ENCODE data around the gene ZSWIM5. TPM values are rescaled to one million over a fixed set of nuclear protein-coding genes. Genes with fewer than 3 reads are reported as not detected.
"Not testable (repeated sequence)": the region's sequence is repeated elsewhere in the genome, so short reads cannot be mapped to it uniquely, and the experiment has no call there.

Gene ZSWIM5
- total and polyA plus RNA-seq, 9 of the 15 experiments (the other 6 are each of a cell fraction or from before 2014, with no cell fraction given), result under 0.01 to 0.07 (median 0.03) TPM; not detected in 3

DNA sequence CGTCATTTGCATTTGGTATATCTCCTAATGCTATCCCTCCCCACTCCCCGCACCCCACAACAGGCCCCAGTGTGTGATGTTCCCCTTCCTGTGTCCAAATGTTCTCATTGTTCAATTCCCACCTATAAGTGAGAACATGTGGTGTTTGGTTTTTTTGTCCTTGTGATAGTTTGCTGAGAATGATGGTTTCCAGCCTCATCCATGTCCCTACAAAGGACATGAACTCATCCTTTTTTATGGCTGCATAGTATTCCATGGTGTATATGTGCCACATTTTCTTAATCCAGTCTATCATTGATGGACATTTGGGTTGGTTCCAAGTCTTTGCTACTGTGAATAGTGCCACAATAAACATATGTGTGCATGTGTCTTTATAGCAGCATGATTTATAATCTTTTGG, 73.7 kb downstream of the ZSWIM5 start:
- H3K36me3 ChIP-seq (ENCODE audit: control insufficient read depth, insufficient read depth, low read length); H3K4me2 ChIP-seq (ENCODE audit: insufficient read depth, low read length); H3K9me1 ChIP-seq (ENCODE audit: control insufficient read depth, insufficient read depth, low read length); H3K4me3 ChIP-seq; H2AFZ ChIP-seq (ENCODE audit: low read depth, low read length); intact Hi-C loops (cut with micrococcal nuclease); H4K20me1 ChIP-seq (replicated peaks; ENCODE audit: control insufficient read depth, insufficient read depth, low read length); H3K27me3 ChIP-seq (ENCODE audit: control insufficient read depth in 2 of 2, insufficient read depth in 2 of 2, low read length in 2 of 2); DNase-seq (ENCODE audit: extremely low read depth in 1 of 4, low spot score in 3 of 4); H3K4me1 ChIP-seq (replicated peaks in 1 of 2; ENCODE audit: control insufficient read depth in 2 of 2, insufficient read depth in 2 of 2, low read length in 2 of 2); H3K27ac ChIP-seq (ENCODE audit: extremely low read depth, low read depth, low read length); BruUV-seq (replicated peaks); H3K79me2 ChIP-seq (ENCODE audit: control insufficient read depth, insufficient read depth, low read length); ATAC-seq; FAIRE-seq; H3K9ac ChIP-seq (ENCODE audit: insufficient read depth in 1 of 2, low read depth in 2 of 2, low read length in 2 of 2); in situ Hi-C loops (cut with MboI); CTCF ChIA-PET (ENCODE audit: low intra/inter-chr PET ratio); H3K9me3 ChIP-seq (replicated peaks; ENCODE audit: control insufficient read depth, insufficient read depth, low read depth, low read length): not testable (repeated sequence)
- TF ChIP-seq BCOR (IDR thresholded peaks at IDR 0.05) (peak; percentile 52; the same call in 1 of the 2 replicates), KDM1A (IDR thresholded peaks at IDR 0.05) (peak in 1 of 2 experiments; percentile 49; a peak in 1 of 4 replicates)
- 0% methylated on average over 2 of the region's 2 CpGs for WGBS (ENCODE audit: insufficient coverage, low coverage, missing lambda C conversion rate)
- POLR2A ChIA-PET, result interaction anchor here (1.3 kb wide), 1 partner anchor 14 kb away, joined by 6 read pairs; no protein-coding TSS in a partner anchor

DNA sequence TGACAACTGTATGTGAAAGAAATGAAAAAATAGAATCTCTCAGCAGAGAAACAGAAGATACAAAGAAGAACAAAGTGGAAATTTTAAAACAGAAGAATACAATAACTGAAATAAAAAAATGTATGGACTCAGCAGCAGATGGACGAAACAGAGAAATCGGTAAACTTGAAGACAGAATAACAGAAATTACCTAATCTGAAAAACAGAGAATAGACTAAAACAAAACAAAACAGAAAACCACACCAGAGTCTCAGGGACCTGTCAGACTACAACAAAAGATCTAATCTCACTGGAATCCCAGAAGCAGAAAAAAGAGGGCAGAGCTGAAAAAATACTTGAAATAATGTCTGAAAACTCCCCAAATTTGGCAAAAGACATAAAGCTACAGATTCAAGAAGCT, 83.0 kb downstream of the ZSWIM5 start:
- no peaks in the 10 kb centered on the region for H3K36me3 ChIP-seq (ENCODE audit: control insufficient read depth, insufficient read depth, low read length)
- ATAC-seq (no peak), FAIRE-seq (no peak), DNase-seq (ENCODE audit: extremely low read depth in 1 of 4, low spot score in 3 of 4) (no peak)
- no peak overlapping the region for H3K9ac ChIP-seq (ENCODE audit: insufficient read depth in 1 of 2, low read depth in 2 of 2, low read length in 2 of 2)
- intact Hi-C loops (cut with micrococcal nuclease) (no loop called here), in situ Hi-C loops (cut with MboI) (no loop called here)
- TF ChIP-seq, protein P1, sequence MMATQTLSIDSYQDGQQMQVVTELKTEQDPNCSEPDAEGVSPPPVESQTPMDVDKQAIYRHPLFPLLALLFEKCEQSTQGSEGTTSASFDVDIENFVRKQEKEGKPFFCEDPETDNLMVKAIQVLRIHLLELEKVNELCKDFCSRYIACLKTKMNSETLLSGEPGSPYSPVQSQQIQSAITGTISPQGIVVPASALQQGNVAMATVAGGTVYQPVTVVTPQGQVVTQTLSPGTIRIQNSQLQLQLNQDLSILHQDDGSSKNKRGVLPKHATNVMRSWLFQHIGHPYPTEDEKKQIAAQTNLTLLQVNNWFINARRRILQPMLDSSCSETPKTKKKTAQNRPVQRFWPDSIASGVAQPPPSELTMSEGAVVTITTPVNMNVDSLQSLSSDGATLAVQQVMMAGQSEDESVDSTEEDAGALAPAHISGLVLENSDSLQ (IDR thresholded peaks at IDR 0.05), result 0 out of 2 replicates have a peak, but pooled peaks have one; percentile 8
- 0 out of 2 replicates have a peak, but pooled peaks have one; percentile 15 for TF ChIP-seq LARP7 (IDR thresholded peaks at IDR 0.05)
- TF ChIP-seq CBFA2T2 (conservative IDR thresholded peaks at IDR 0.05), result no peak
- 0 out of 2 replicates have a peak, but pooled peaks have one; percentile 51 for TF ChIP-seq FOXJ2 (tag; IDR thresholded peaks at IDR 0.05)
- no peak for TF ChIP-seq ZNF707 (CRISPR knock-in tag; conservative IDR thresholded peaks at IDR 0.05)
- TF ChIP-seq, protein P2, sequence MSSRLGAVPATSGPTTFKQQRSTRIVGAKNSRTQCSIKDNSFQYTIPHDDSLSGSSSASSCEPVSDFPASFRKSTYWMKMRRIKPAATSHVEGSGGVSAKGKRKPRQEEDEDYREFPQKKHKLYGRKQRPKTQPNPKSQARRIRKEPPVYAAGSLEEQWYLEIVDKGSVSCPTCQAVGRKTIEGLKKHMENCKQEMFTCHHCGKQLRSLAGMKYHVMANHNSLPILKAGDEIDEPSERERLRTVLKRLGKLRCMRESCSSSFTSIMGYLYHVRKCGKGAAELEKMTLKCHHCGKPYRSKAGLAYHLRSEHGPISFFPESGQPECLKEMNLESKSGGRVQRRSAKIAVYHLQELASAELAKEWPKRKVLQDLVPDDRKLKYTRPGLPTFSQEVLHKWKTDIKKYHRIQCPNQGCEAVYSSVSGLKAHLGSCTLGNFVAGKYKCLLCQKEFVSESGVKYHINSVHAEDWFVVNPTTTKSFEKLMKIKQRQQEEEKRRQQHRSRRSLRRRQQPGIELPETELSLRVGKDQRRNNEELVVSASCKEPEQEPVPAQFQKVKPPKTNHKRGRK (tag; IDR thresholded peaks at IDR 0.05), result peak; percentile 50
- H3K4me2 ChIP-seq (ENCODE audit: insufficient read depth, low read length), result no peak overlapping the region
- no peaks in the 10 kb centered on the region for H4K20me1 ChIP-seq (replicated peaks; ENCODE audit: control insufficient read depth, insufficient read depth, low read length)
- 2% methylated on average over 2 of the region's 2 CpGs for WGBS (ENCODE audit: insufficient coverage, low coverage, missing lambda C conversion rate)
- H3K27me3 ChIP-seq (ENCODE audit: control insufficient read depth in 2 of 2, insufficient read depth in 2 of 2, low read length in 2 of 2), result peaks cover 4 to 9% of the 10 kb centered on the region in 2 experiments; a peak in 4 of 5 replicates
- no peaks in the 10 kb centered on the region for H3K9me1 ChIP-seq (ENCODE audit: control insufficient read depth, insufficient read depth, low read length)
- no peaks in the 10 kb centered on the region for H3K4me1 ChIP-seq (replicated peaks in 1 of 2; ENCODE audit: control insufficient read depth in 2 of 2, insufficient read depth in 2 of 2, low read length in 2 of 2)
- POLR2A ChIA-PET, result no interaction called here
- no peak overlapping the region for H3K4me3 ChIP-seq
- no peaks in the 10 kb centered on the region for H3K9me3 ChIP-seq (replicated peaks; ENCODE audit: control insufficient read depth, insufficient read depth, low read depth, low read length)
- H2AFZ ChIP-seq (ENCODE audit: low read depth, low read length), result no peak overlapping the region
- BruUV-seq (replicated peaks), result no TSS peak
- no peak overlapping the region for H3K27ac ChIP-seq (ENCODE audit: extremely low read depth, low read depth, low read length)
- no peaks in the 10 kb centered on the region for H3K79me2 ChIP-seq (ENCODE audit: control insufficient read depth, insufficient read depth, low read length)
- CTCF ChIA-PET (ENCODE audit: low intra/inter-chr PET ratio), result no interaction called here
